NB4 (cell line): Measurements from ENCODE around the gene PAIP2B.

Source experiments
- DNase-seq: peaks from one replicate; pipeline ENCODE4 v3.0.0; 2010; ENCODE audit warnings: low read depth
- H3K4me3 ChIP-seq: one replicate; pipeline ENCODE4 v1.5.1; 2011; ENCODE audit warnings: mild to moderate bottlenecking, low read depth, low read length, moderate library complexity
- MYC ChIP-seq: IDR thresholded peaks from 2 replicates; pipeline ENCODE4 v1.6.1; 2011; ENCODE audit warnings: low read depth, low read length
- POLR2A ChIP-seq: IDR thresholded peaks from 2 replicates; pipeline ENCODE4 v1.6.1; 2011; ENCODE audit warnings: mild to moderate bottlenecking; ENCODE audit not compliant: insufficient read length; ENCODE audit errors: extremely low read depth
- TF ChIP-seq, protein P1 (sequence below): IDR thresholded peaks from 2 replicates; pipeline ENCODE4 v1.6.1; 2011; ENCODE audit warnings: low read depth, low read length
- TF ChIP-seq, protein P2 (sequence below): IDR thresholded peaks from one replicate; pipeline ENCODE4 v1.5.1; 2012; ENCODE audit warnings: low read depth, low read length

The PAIP2B gene

DNA sequence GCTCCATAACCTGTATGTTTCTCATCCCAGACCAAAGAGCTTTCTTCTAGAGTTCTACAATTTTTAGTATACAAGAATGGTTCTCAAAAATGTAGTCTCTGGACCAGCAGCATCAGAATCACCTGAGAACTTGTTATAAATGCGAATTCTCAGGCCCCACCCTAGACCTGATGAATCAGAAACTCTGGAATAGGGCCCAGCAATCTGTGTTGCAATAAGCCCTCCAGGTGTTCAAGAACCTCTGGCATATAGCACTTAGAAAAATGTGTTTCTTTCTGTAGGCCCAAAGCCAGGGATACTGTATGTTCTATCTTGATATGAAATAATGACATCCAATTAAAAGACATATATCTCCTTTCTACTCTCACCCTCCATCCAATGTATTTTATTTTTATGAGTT is 10.4 kb downstream of the PAIP2B start:
- no peak for DNase-seq

GRCh38 chr2:71215447-71215846 is 11.5 kb downstream of the PAIP2B start:
- DNase-seq: no peak
- TF ChIP-seq, protein P1, sequence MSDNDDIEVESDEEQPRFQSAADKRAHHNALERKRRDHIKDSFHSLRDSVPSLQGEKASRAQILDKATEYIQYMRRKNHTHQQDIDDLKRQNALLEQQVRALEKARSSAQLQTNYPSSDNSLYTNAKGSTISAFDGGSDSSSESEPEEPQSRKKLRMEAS: no peak
- TF ChIP-seq, protein P2, sequence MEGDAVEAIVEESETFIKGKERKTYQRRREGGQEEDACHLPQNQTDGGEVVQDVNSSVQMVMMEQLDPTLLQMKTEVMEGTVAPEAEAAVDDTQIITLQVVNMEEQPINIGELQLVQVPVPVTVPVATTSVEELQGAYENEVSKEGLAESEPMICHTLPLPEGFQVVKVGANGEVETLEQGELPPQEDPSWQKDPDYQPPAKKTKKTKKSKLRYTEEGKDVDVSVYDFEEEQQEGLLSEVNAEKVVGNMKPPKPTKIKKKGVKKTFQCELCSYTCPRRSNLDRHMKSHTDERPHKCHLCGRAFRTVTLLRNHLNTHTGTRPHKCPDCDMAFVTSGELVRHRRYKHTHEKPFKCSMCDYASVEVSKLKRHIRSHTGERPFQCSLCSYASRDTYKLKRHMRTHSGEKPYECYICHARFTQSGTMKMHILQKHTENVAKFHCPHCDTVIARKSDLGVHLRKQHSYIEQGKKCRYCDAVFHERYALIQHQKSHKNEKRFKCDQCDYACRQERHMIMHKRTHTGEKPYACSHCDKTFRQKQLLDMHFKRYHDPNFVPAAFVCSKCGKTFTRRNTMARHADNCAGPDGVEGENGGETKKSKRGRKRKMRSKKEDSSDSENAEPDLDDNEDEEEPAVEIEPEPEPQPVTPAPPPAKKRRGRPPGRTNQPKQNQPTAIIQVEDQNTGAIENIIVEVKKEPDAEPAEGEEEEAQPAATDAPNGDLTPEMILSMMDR: no peak
- no peak for TF ChIP-seq MYC
- no peak overlapping the region for H3K4me3 ChIP-seq

More for the DNA sequence above, 10.4 kb downstream of the PAIP2B start:
- no peak overlapping the region for H3K4me3 ChIP-seq
- TF ChIP-seq MYC (no peak), POLR2A (no peak)
- TF ChIP-seq, protein P1: no peak
- TF ChIP-seq, protein P2: no peak

DNA sequence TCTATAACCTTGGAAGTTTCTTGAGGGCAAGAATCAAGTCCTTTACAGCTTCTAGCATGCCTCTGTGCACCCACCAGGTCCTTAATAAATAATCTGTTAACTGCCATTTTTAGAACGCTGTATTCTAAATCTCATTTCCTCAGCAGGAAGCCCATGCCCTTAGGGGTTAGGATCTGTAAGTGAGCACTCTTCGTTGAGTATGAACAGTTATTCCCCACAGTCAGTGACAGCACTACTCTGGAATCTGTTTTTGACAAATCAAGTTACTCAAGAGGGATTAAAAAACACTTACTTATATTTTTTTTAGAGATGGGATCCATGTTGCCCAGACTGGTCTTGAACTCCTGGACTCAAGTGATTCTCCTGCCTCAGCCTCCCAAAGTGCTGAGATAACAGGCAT is 14.6 kb downstream of the PAIP2B start:
- no peak for TF ChIP-seq MYC
- TF ChIP-seq, protein P2: no peak
- TF ChIP-seq, protein P1: no peak
- TF ChIP-seq POLR2A: no peak
- no peak for DNase-seq
- H3K4me3 ChIP-seq: no peak overlapping the region

DNA sequence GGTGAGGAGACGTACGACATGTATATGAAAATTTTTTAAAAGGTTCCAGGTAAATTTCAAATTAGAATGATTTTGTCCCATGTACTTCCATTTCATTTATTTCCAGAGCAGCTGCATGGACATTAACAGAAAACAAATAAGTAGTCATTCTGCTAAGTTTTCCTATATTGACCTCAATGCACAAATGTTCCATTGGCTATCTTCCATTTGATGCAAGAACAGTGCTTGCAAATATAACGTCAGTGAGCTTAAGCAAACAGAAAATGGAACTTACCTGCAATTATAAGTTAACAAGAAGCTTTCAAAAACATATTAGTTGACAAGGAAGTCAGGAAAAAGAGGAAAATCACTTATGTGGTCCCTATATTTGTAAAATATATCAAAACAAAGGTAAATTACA is 16.6 kb downstream of the PAIP2B start:
- H3K4me3 ChIP-seq: no peak overlapping the region
- no peak for DNase-seq
- TF ChIP-seq POLR2A: no peak
- TF ChIP-seq, protein P2: no peak
- no peak for TF ChIP-seq MYC
- TF ChIP-seq, protein P1: no peak

DNA sequence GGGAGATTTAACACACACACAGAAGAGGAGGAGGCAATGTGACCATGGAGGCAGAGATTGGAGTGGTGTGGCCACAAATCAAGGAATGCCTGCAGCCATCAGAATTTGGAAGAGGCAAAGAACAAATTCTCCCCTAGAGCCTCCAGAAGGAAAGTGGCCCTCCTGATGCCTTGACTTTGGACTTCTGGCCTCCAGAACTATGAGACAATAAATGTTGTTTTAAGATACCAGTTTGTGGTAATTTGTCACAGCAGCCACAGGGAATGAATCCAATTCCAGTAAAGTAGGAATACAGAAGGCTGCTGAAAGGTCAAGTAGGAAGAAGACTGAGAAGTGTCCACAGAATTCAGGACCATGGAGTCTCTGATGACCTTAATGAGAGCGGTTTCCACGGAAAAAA is 18.1 kb downstream of the PAIP2B start:
- no peak for TF ChIP-seq MYC
- TF ChIP-seq, protein P1: no peak
- TF ChIP-seq, protein P2: no peak
- TF ChIP-seq POLR2A: no peak
- no peak for DNase-seq
- no peak overlapping the region for H3K4me3 ChIP-seq

DNA sequence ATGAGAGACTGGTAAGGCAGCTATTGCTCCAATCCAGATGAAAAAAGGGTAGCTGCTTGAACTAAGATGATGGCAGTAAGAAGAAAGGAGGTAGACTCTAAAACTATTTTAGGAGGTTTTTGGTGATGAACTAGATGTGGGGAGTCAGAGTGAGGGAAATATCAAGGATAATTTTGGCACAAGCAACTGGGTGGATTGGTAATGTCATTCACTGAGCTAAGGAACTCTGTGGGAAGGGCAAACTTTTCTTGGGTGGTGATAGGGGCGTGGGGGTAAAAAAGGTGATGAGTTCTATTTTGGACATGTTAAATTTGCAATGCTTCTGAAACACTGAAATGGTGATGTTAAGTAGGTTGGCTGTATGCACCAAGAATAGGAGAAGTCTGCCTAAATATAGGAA is 19.3 kb downstream of the PAIP2B start:
- no peak for DNase-seq
- TF ChIP-seq POLR2A: no peak
- no peak for TF ChIP-seq MYC
- TF ChIP-seq, protein P1: no peak
- no peak overlapping the region for H3K4me3 ChIP-seq
